ENCODE measurements around the gene PADI1.

PADI1 gene

GRCh38 chr1:17244821-17245740 is 40.2 kb downstream of the PADI1 start:
- Histone ChIP-seq H2AFZ (ENCODE audit: low read depth, low read length) (no peak overlapping the region), H3K27ac (ENCODE audit: low read length) (no peak overlapping the region), H3K79me2 (ENCODE audit: insufficient read depth, low read length) (no peaks in the 10 kb centered on the region), H3K4me3 (ENCODE audit: low read depth in 1 of 2, low read length in 2 of 2) (no peak overlapping the region), H3K9ac (ENCODE audit: low read depth, low read length) (no peak overlapping the region), H3K4me1 (ENCODE audit: insufficient read depth, low read length) (no peaks in the 10 kb centered on the region), H3K27me3 (ENCODE audit: insufficient read depth, low read length, poor library complexity) (peaks cover 37% of the 10 kb centered on the region), H3K9me3 (ENCODE audit: insufficient read depth, low read length, severe bottlenecking) (no peaks in the 10 kb centered on the region), H3K4me2 (ENCODE audit: insufficient read depth, low read length) (no peak overlapping the region), H3K36me3 (ENCODE audit: insufficient read depth, low read length) (no peaks in the 10 kb centered on the region), H4K20me1 (ENCODE audit: insufficient read depth, low read length) (no peaks in the 10 kb centered on the region)
- TF ChIP-seq EZH2 (IDR thresholded peaks at IDR 0.05; ENCODE audit: borderline replicate concordance, low read depth, low read length, severe bottlenecking) (no peak), CTCF (IDR thresholded peaks at IDR 0.05; ENCODE audit: borderline replicate concordance, extremely low read depth, low read length, poor library complexity, severe bottlenecking) (no peak)
- ATAC-seq (ENCODE audit: insufficient read depth, low read depth) (no peak), DNase-seq (no peak)

GRCh38 chr1:17245816-17246325 is 40.9 kb downstream of the PADI1 start:
- Histone ChIP-seq H3K4me1 (ENCODE audit: insufficient read depth, low read length) (no peaks in the 10 kb centered on the region), H3K27me3 (ENCODE audit: insufficient read depth, low read length, poor library complexity) (peaks cover 44% of the 10 kb centered on the region), H3K9ac (ENCODE audit: low read depth, low read length) (no peak overlapping the region), H3K79me2 (ENCODE audit: insufficient read depth, low read length) (no peaks in the 10 kb centered on the region), H2AFZ (ENCODE audit: low read depth, low read length) (no peak overlapping the region), H3K4me3 (ENCODE audit: low read depth in 1 of 2, low read length in 2 of 2) (no peak overlapping the region), H3K36me3 (ENCODE audit: insufficient read depth, low read length) (no peaks in the 10 kb centered on the region), H3K27ac (ENCODE audit: low read length) (no peak overlapping the region), H3K4me2 (ENCODE audit: insufficient read depth, low read length) (no peak overlapping the region), H4K20me1 (ENCODE audit: insufficient read depth, low read length) (no peaks in the 10 kb centered on the region), H3K9me3 (ENCODE audit: insufficient read depth, low read length, severe bottlenecking) (no peaks in the 10 kb centered on the region)
- DNase-seq (no peak), ATAC-seq (ENCODE audit: insufficient read depth, low read depth) (no peak)
- no peak for TF ChIP-seq CTCF (IDR thresholded peaks at IDR 0.05; ENCODE audit: borderline replicate concordance, extremely low read depth, low read length, poor library complexity, severe bottlenecking)
- no peak for TF ChIP-seq EZH2 (IDR thresholded peaks at IDR 0.05; ENCODE audit: borderline replicate concordance, low read depth, low read length, severe bottlenecking)

- H3K9me3 ChIP-seq (ENCODE audit: insufficient read depth, low read length, severe bottlenecking), result no peaks in the 10 kb centered on the region
- no peaks in the 10 kb centered on the region for H3K36me3 ChIP-seq (ENCODE audit: insufficient read depth, low read length)
- TF ChIP-seq CTCF (IDR thresholded peaks at IDR 0.05; ENCODE audit: borderline replicate concordance, extremely low read depth, low read length, poor library complexity, severe bottlenecking), result no peak
- no peak for TF ChIP-seq EZH2 (IDR thresholded peaks at IDR 0.05; ENCODE audit: borderline replicate concordance, low read depth, low read length, severe bottlenecking)
- no peak overlapping the region for H3K9ac ChIP-seq (ENCODE audit: low read depth, low read length)
- peaks cover 48% of the 10 kb centered on the region for H3K27me3 ChIP-seq (ENCODE audit: insufficient read depth, low read length, poor library complexity)
- H3K79me2 ChIP-seq (ENCODE audit: insufficient read depth, low read length), result no peaks in the 10 kb centered on the region
- ATAC-seq (ENCODE audit: insufficient read depth, low read depth) (no peak), DNase-seq (no peak)
- H3K4me2 ChIP-seq (ENCODE audit: insufficient read depth, low read length), result no peak overlapping the region
- no peaks in the 10 kb centered on the region for H4K20me1 ChIP-seq (ENCODE audit: insufficient read depth, low read length)
- H3K27ac ChIP-seq (ENCODE audit: low read length), result no peak overlapping the region
- H2AFZ ChIP-seq (ENCODE audit: low read depth, low read length), result no peak overlapping the region
- H3K4me3 ChIP-seq (ENCODE audit: low read depth in 1 of 2, low read length in 2 of 2), result no peak overlapping the region
- no peaks in the 10 kb centered on the region for H3K4me1 ChIP-seq (ENCODE audit: insufficient read depth, low read length)
Observed at GRCh38 chr1:17246971-17247370, 42.0 kb downstream of the PADI1 start.
